PFSK-1 (cell line): Measurements from ENCODE around the gene TRAPPC12.

Experiments
- FOXP2 ChIP-seq: optimal IDR thresholded peaks from 2 replicates; pipeline ENCODE3; 2011; ENCODE audit warnings: borderline replicate concordance, control low read depth, inconsistent platforms; ENCODE audit not compliant: insufficient read depth; ENCODE audit errors: extremely low read length, extremely low read depth
- POLR2AphosphoS5 ChIP-seq: IDR thresholded peaks from 2 replicates; pipeline ENCODE4 v1.6.1; 2012; ENCODE audit warnings: low read depth, mild to moderate bottlenecking, control low read depth, low read length, moderate library complexity
- REST ChIP-seq, 2 experiments: IDR thresholded peaks; 2 replicates each; pipeline versions ENCODE4 v1.6.1 to v1.8.0; 2011 to 2012; ENCODE audit warnings: low read depth in 2 of 2, low read length in 2 of 2, control low read depth in 1 of 2, inconsistent platforms in 1 of 2, mild to moderate bottlenecking in 1 of 2, moderate library complexity in 1 of 2; ENCODE audit not compliant: insufficient read depth in 1 of 2
- SIN3A ChIP-seq: IDR thresholded peaks from 2 replicates; pipeline ENCODE4 v1.6.1; 2012; ENCODE audit warnings: mild to moderate bottlenecking, low read length, moderate library complexity, borderline replicate concordance; ENCODE audit not compliant: insufficient read depth
- TAF1 ChIP-seq: IDR thresholded peaks from 2 replicates; pipeline ENCODE4 v1.6.1; 2012; ENCODE audit warnings: low read length, control low read depth, borderline replicate concordance; ENCODE audit not compliant: insufficient read depth

Gene TRAPPC12

GRCh38 chr2:3404349-3404894 lies 24.9 kb downstream of the TRAPPC12 start:
- no peak for TF ChIP-seq TAF1
- no peak for TF ChIP-seq POLR2AphosphoS5
- no peak for TF ChIP-seq SIN3A
- TF ChIP-seq FOXP2: no peak
- TF ChIP-seq REST (IDR thresholded peaks at IDR 0.05; ENCODE audit: insufficient read depth in 1 of 2, low read depth in 2 of 2, low read length in 2 of 2): no peak

- TF ChIP-seq FOXP2: no peak
Observed at GRCh38 chr2:3405307-3405706, 25.8 kb downstream of the TRAPPC12 start.

- TF ChIP-seq REST (IDR thresholded peaks at IDR 0.05; ENCODE audit: insufficient read depth in 1 of 2, low read depth in 2 of 2, low read length in 2 of 2): no peak
Observed at GRCh38 chr2:3405876-3406275, 26.4 kb downstream of the TRAPPC12 start.

GRCh38 chr2:3406501-3406900 lies 27.0 kb downstream of the TRAPPC12 start:
- TF ChIP-seq POLR2AphosphoS5 (no peak), SIN3A (no peak), FOXP2 (no peak), REST (IDR thresholded peaks at IDR 0.05; ENCODE audit: insufficient read depth in 1 of 2, low read depth in 2 of 2, low read length in 2 of 2) (no peak), TAF1 (no peak)

GRCh38 chr2:3408781-3409180 lies 29.3 kb downstream of the TRAPPC12 start:
- no peak for TF ChIP-seq REST (IDR thresholded peaks at IDR 0.05; ENCODE audit: insufficient read depth in 1 of 2, low read depth in 2 of 2, low read length in 2 of 2)
- no peak for TF ChIP-seq POLR2AphosphoS5
- no peak for TF ChIP-seq TAF1
- TF ChIP-seq SIN3A: no peak
- TF ChIP-seq FOXP2: no peak
